ENCODE measurements around the gene TMEM132C.

Gene TMEM132C

GRCh38 chr12:128337071-128337345 is 70.0 kb downstream of the TMEM132C start:
- TF ChIP-seq, protein P1, sequence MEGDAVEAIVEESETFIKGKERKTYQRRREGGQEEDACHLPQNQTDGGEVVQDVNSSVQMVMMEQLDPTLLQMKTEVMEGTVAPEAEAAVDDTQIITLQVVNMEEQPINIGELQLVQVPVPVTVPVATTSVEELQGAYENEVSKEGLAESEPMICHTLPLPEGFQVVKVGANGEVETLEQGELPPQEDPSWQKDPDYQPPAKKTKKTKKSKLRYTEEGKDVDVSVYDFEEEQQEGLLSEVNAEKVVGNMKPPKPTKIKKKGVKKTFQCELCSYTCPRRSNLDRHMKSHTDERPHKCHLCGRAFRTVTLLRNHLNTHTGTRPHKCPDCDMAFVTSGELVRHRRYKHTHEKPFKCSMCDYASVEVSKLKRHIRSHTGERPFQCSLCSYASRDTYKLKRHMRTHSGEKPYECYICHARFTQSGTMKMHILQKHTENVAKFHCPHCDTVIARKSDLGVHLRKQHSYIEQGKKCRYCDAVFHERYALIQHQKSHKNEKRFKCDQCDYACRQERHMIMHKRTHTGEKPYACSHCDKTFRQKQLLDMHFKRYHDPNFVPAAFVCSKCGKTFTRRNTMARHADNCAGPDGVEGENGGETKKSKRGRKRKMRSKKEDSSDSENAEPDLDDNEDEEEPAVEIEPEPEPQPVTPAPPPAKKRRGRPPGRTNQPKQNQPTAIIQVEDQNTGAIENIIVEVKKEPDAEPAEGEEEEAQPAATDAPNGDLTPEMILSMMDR (IDR thresholded peaks at IDR 0.05; ENCODE audit: low read length, missing control alignments): no peak
- H3K4me3 ChIP-seq (replicated peaks; ENCODE audit: low read depth, low read length): no peak overlapping the region
- no peak for DNase-seq (ENCODE audit: low read depth)

GRCh38 chr12:128337431-128338170 is 70.6 kb downstream of the TMEM132C start:
- TF ChIP-seq, protein P1 (IDR thresholded peaks at IDR 0.05; ENCODE audit: low read length, missing control alignments): no peak
- no peak overlapping the region for H3K4me3 ChIP-seq (replicated peaks; ENCODE audit: low read depth, low read length)
- DNase-seq (ENCODE audit: low read depth): no peak

DNA sequence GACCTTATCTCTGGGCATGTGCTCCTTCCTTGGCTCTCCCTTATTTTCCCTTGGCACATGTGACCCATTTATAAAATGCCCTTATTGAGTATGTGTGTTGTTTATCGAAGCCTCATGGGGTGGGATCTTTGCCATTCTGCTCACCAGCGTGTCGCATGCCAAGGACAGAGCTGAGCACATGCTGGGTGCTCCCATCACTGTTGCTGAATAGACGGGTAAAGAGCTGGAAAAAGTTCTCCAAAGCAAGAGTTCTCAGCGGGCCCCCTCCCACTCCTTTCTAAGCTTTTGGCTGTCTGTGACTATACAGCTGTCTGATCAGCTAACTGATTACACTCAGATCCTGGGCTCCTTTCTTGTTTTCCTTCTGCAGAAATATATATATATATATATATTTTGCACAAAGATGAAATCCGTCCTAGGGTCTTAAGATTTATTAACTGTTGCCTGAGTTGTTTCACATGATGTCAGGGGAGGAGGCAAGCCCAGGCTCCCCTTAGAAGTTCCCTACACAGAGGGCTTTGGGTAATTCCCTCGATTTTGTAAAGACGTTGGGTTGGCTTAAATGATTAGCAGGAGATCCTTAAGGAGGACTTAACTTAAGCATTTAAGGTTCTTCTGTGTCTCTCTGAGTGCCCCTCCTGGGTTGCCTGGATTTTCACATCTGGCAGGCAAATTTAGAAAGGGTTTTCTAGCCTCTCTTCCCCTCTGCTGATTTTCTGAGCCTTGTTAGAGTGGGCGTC is 71.6 kb downstream of the TMEM132C start:
- no peak for DNase-seq (ENCODE audit: low read depth)
- TF ChIP-seq, protein P1 (IDR thresholded peaks at IDR 0.05; ENCODE audit: low read length, missing control alignments): no peak
- H3K4me3 ChIP-seq (replicated peaks; ENCODE audit: low read depth, low read length): no peak overlapping the region

- TF ChIP-seq, protein P1 (IDR thresholded peaks at IDR 0.05; ENCODE audit: low read length, missing control alignments): no peak
- DNase-seq (ENCODE audit: low read depth): no peak
- H3K4me3 ChIP-seq (replicated peaks; ENCODE audit: low read depth, low read length): no peak overlapping the region
These were observed 72.2 kb downstream of the TMEM132C start for GRCh38 chr12:128339126-128339520.

- DNase-seq (ENCODE audit: low read depth): no peak
- TF ChIP-seq, protein P1 (IDR thresholded peaks at IDR 0.05; ENCODE audit: low read length, missing control alignments): no peak
- H3K4me3 ChIP-seq (replicated peaks; ENCODE audit: low read depth, low read length): no peak overlapping the region
These were observed 72.7 kb downstream of the TMEM132C start for GRCh38 chr12:128339631-128340030.

GRCh38 chr12:128353301-128353700 is 86.3 kb downstream of the TMEM132C start:
- no peak for DNase-seq (ENCODE audit: low read depth)
- no peak overlapping the region for H3K4me3 ChIP-seq (replicated peaks; ENCODE audit: low read depth, low read length)
- TF ChIP-seq, protein P1 (IDR thresholded peaks at IDR 0.05; ENCODE audit: low read length, missing control alignments): no peak
